ENCODE results near the gene BTN1A1.

The BTN1A1 gene

DNA sequence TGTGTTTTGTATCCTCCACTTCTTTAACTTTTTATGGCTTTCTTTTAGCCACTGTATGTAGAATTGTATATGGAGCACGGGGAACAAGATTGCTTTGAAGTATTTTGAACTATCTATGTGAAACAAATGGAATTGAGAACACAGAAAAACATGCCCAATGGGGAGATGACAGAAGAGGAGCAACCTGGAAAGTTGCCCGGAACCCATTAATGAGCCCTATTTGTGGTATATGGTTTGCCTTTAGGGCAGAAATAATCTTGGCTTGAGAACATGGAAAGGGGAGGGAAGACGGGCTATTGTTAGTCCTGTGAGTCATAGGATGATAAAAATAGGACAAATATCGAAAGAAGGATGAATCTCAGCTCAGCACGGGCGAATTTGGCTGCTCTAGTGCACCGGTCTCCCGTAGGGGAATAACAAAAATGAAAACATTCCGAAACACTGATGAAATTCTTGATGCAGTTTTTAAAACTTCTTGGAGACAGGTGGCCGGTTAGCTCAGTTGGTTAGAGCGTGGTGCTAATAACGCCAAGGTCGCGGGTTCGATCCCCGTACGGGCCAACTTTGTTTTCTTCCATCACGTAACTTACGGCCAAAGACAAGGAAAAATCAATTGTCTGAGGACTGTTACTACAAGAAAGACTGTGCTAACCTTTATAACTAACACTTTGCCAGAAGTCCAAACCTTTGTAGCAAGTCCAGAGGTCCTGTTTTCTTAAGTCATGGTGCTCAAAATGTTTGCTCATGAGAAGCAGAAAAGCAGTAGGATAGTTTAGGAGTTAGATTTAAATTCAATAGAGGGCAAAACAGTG lies 53.7 kb downstream of the BTN1A1 start (continued):
- TF ChIP-seq, protein P1, sequence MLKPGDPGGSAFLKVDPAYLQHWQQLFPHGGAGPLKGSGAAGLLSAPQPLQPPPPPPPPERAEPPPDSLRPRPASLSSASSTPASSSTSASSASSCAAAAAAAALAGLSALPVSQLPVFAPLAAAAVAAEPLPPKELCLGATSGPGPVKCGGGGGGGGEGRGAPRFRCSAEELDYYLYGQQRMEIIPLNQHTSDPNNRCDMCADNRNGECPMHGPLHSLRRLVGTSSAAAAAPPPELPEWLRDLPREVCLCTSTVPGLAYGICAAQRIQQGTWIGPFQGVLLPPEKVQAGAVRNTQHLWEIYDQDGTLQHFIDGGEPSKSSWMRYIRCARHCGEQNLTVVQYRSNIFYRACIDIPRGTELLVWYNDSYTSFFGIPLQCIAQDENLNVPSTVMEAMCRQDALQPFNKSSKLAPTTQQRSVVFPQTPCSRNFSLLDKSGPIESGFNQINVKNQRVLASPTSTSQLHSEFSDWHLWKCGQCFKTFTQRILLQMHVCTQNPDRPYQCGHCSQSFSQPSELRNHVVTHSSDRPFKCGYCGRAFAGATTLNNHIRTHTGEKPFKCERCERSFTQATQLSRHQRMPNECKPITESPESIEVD (tag by site-specific recombination; IDR thresholded peaks at IDR 0.05): peak; percentile 54
- TF ChIP-seq ZNF596 (tag by site-specific recombination; IDR thresholded peaks at IDR 0.05) (no peak), ZNF239 (tag by site-specific recombination; IDR thresholded peaks at IDR 0.05) (no peak), ZNF747 (tag by site-specific recombination; IDR thresholded peaks at IDR 0.05) (no peak), BCL11A (tag by site-specific recombination; IDR thresholded peaks at IDR 0.05; ENCODE audit: low read depth) (peak; percentile 57), ZNF19 (tag by site-specific recombination; IDR thresholded peaks at IDR 0.05; ENCODE audit: low read depth) (no peak), SALL2 (tag by site-specific recombination; IDR thresholded peaks at IDR 0.05; ENCODE audit: borderline replicate concordance) (no peak), ZNF629 (tag by site-specific recombination; IDR thresholded peaks at IDR 0.05) (peak; percentile 64), ZBTB17 (tag by site-specific recombination; IDR thresholded peaks at IDR 0.05) (peak; percentile 72), ZSCAN30 (tag by site-specific recombination; IDR thresholded peaks at IDR 0.05) (peak; percentile 78), ZEB2 (tag by site-specific recombination; IDR thresholded peaks at IDR 0.05) (peak; percentile 61), ZNF174 (tag by site-specific recombination; IDR thresholded peaks at IDR 0.05) (no peak), ZNF48 (tag by site-specific recombination; IDR thresholded peaks at IDR 0.05) (no peak), ZBTB8A (tag by site-specific recombination; IDR thresholded peaks at IDR 0.05) (peak; percentile 76), MZF1 (tag by site-specific recombination; IDR thresholded peaks at IDR 0.05; ENCODE audit: borderline replicate concordance) (0 out of 2 replicates have a peak, but pooled peaks have one; percentile 13), OSR2 (tag by site-specific recombination; IDR thresholded peaks at IDR 0.05) (no peak), KLF9 (tag by site-specific recombination; IDR thresholded peaks at IDR 0.05; ENCODE audit: low read depth) (0 out of 2 replicates have a peak, but pooled peaks have one; percentile 5), ZNF610 (tag by site-specific recombination; IDR thresholded peaks at IDR 0.05; ENCODE audit: borderline replicate concordance) (no peak), ZNF391 (tag by site-specific recombination; IDR thresholded peaks at IDR 0.05; ENCODE audit: borderline replicate concordance, low read depth) (peak; percentile 37; the same call in 1 of the 2 replicates), ZNF366 (tag by site-specific recombination; conservative IDR thresholded peaks at IDR 0.05) (peak; percentile 90), ZNF426 (tag by site-specific recombination; IDR thresholded peaks at IDR 0.05) (no peak), ZNF544 (tag by site-specific recombination; IDR thresholded peaks at IDR 0.05) (no peak), GLIS1 (tag by site-specific recombination; IDR thresholded peaks at IDR 0.05) (no peak), REPIN1 (tag by site-specific recombination; IDR thresholded peaks at IDR 0.05; ENCODE audit: low read depth) (peak; percentile 59; the same call in 1 of the 2 replicates), ZNF76 (tag by site-specific recombination; IDR thresholded peaks at IDR 0.05; ENCODE audit: borderline replicate concordance, low read depth) (no peak), TRIM28 (IDR thresholded peaks at IDR 0.05; ENCODE audit: borderline replicate concordance, low read length) (0 out of 2 replicates have a peak, but pooled peaks have one; percentile 77)
- TF ChIP-seq, protein P2, sequence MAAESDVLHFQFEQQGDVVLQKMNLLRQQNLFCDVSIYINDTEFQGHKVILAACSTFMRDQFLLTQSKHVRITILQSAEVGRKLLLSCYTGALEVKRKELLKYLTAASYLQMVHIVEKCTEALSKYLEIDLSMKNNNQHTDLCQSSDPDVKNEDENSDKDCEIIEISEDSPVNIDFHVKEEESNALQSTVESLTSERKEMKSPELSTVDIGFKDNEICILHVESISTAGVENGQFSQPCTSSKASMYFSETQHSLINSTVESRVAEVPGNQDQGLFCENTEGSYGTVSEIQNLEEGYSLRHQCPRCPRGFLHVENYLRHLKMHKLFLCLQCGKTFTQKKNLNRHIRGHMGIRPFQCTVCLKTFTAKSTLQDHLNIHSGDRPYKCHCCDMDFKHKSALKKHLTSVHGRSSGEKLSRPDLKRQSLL (tag by site-specific recombination; IDR thresholded peaks at IDR 0.05): peak; percentile 39; the same call in 1 of the 2 replicates
- TF ChIP-seq, protein P3, sequence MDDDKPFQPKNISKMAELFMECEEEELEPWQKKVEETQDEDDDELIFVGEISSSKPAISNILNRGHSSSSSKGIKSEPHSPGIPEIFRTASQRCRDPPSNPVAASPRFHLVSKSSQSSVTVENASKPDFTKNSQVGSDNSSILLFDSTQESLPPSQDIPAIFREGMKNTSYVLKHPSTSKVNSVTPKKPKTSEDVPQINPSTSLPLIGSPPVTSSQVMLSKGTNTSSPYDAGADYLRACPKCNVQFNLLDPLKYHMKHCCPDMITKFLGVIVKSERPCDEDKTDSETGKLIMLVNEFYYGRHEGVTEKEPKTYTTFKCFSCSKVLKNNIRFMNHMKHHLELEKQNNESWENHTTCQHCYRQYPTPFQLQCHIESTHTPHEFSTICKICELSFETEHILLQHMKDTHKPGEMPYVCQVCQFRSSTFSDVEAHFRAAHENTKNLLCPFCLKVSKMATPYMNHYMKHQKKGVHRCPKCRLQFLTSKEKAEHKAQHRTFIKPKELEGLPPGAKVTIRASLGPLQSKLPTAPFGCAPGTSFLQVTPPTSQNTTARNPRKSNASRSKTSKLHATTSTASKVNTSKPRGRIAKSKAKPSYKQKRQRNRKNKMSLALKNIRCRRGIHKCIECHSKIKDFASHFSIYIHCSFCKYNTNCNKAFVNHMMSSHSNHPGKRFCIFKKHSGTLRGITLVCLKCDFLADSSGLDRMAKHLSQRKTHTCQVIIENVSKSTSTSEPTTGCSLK (tag by site-specific recombination; IDR thresholded peaks at IDR 0.05): no peak
- TF ChIP-seq, protein P4, sequence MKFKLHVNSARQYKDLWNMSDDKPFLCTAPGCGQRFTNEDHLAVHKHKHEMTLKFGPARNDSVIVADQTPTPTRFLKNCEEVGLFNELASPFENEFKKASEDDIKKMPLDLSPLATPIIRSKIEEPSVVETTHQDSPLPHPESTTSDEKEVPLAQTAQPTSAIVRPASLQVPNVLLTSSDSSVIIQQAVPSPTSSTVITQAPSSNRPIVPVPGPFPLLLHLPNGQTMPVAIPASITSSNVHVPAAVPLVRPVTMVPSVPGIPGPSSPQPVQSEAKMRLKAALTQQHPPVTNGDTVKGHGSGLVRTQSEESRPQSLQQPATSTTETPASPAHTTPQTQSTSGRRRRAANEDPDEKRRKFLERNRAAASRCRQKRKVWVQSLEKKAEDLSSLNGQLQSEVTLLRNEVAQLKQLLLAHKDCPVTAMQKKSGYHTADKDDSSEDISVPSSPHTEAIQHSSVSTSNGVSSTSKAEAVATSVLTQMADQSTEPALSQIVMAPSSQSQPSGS (tag by site-specific recombination; IDR thresholded peaks at IDR 0.05; ENCODE audit: low read depth): peak; percentile 9; the same call in 1 of the 2 replicates
- TF ChIP-seq, protein P5, sequence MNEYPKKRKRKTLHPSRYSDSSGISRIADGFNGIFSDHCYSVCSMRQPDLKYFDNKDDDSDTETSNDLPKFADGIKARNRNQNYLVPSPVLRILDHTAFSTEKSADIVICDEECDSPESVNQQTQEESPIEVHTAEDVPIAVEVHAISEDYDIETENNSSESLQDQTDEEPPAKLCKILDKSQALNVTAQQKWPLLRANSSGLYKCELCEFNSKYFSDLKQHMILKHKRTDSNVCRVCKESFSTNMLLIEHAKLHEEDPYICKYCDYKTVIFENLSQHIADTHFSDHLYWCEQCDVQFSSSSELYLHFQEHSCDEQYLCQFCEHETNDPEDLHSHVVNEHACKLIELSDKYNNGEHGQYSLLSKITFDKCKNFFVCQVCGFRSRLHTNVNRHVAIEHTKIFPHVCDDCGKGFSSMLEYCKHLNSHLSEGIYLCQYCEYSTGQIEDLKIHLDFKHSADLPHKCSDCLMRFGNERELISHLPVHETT (tag by site-specific recombination; IDR thresholded peaks at IDR 0.05): peak; percentile 53; the same call in 1 of the 2 replicates
- TF ChIP-seq, protein P6, sequence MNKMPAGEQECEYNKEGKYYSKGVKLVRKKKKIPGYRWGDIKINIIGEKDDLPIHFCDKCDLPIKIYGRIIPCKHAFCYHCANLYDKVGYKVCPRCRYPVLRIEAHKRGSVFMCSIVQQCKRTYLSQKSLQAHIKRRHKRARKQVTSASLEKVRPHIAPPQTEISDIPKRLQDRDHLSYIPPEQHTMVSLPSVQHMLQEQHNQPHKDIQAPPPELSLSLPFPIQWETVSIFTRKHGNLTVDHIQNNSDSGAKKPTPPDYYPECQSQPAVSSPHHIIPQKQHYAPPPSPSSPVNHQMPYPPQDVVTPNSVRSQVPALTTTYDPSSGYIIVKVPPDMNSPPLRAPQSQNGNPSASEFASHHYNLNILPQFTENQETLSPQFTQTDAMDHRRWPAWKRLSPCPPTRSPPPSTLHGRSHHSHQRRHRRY (tag by site-specific recombination; IDR thresholded peaks at IDR 0.05): no peak
